Thymus (tissue), 11 donors: ENCODE results near the gene RNF224. TPM values are rescaled to one million over a fixed set of nuclear protein-coding genes. Genes with fewer than 3 reads are reported as not detected.

Experiments
- DNase-seq, 9 donors: peaks; one replicate each; pipeline ENCODE4 v3.0.0-alpha.2; 2013; ENCODE audit warnings: low spot score in 9 of 9, low read depth in 6 of 9, missing footprints in 1 of 9
- H3K27ac ChIP-seq, 2 donors: one replicate each; pipeline ENCODE4 v1.5.1; 2013; ENCODE audit warnings: control low read depth in 1 of 2, low read depth in 1 of 2, low read length in 1 of 2, mild to moderate bottlenecking in 1 of 2, moderate library complexity in 1 of 2
- H3K27me3 ChIP-seq, 2 donors: one replicate each; pipeline ENCODE4 v1.5.1; 2013; ENCODE audit warnings: low read length in 1 of 2; ENCODE audit not compliant: control insufficient read depth in 2 of 2, insufficient read depth in 1 of 2
- H3K36me3 ChIP-seq, 2 donors: one replicate each; pipeline ENCODE4 v1.5.1; 2013; ENCODE audit warnings: low read length in 1 of 2, mild to moderate bottlenecking in 1 of 2, moderate library complexity in 1 of 2; ENCODE audit not compliant: control insufficient read depth in 2 of 2, insufficient read depth in 2 of 2
- H3K4me1 ChIP-seq, 2 donors: one replicate each; pipeline ENCODE4 v1.5.1; 2013; ENCODE audit warnings: low read length in 2 of 2; ENCODE audit not compliant: control insufficient read depth in 2 of 2, insufficient read depth in 2 of 2
- H3K4me3 ChIP-seq, 2 donors: one replicate each; pipeline ENCODE4 v1.5.1; 2013; ENCODE audit warnings: low read length in 2 of 2, control low read depth in 1 of 2, mild to moderate bottlenecking in 1 of 2
- H3K9me3 ChIP-seq, 2 donors: one replicate each; pipeline ENCODE4 v1.5.1; 2013; ENCODE audit warnings: low read length in 1 of 2, mild to moderate bottlenecking in 1 of 2; ENCODE audit not compliant: control insufficient read depth in 2 of 2, insufficient read depth in 1 of 2
- WGBS: extraction: QIAGEN DNeasy Blood & Tissue Kit; methylation state at CpG from one replicate; pipeline ENCODE4 v1.1.7; 2013; 5-methylcytosine and 5-hydroxymethylcytosine counted together
- polyA plus RNA-seq: library from polyadenylated mRNA; stranded (reverse); fragments of 200-250 nt; gene quantifications from one replicate; pipeline ENCODE4 v1.2.3, GENCODE V29; 2013
- total RNA-seq: library from RNA; stranded (reverse); fragments of 120-200 nt; gene quantifications from one replicate; pipeline ENCODE4 v1.2.4, GENCODE V29; 2013
- donor health status: healthy.

Gene RNF224
- total and polyA plus RNA-seq, 2 donors = 0.05 to 0.16 TPM

GRCh38 chr9:137245450-137246421 lies 18.4 kb downstream of the RNF224 start:
- Histone ChIP-seq H3K4me1 (peaks cover 12 to 26% of the 10 kb centered on the region in 2 donors), H3K4me3 (no peak overlapping the region), H3K27ac (no peak overlapping the region), H3K9me3 (no peaks in the 10 kb centered on the region), H3K36me3 (peaks cover 11 to 19% of the 10 kb centered on the region in 2 donors), H3K27me3 (peaks cover 0 to 11% of the 10 kb centered on the region in 2 donors)
- WGBS = 96% methylated on average over 25 of the region's 25 CpGs
- DNase-seq = no peak

GRCh38 chr9:137247135-137247915 lies 20.0 kb downstream of the RNF224 start:
- Histone ChIP-seq H3K4me3 (no peak overlapping the region), H3K9me3 (no peaks in the 10 kb centered on the region), H3K27me3 (peaks cover 0 to 15% of the 10 kb centered on the region in 2 donors), H3K4me1 (peaks cover 6 to 19% of the 10 kb centered on the region in 2 donors), H3K27ac (peak overlapping the region in 1 of 2 donors; percentile 36), H3K36me3 (peaks cover 11 to 14% of the 10 kb centered on the region in 2 donors)
- WGBS = 88% methylated on average over 20 of the region's 20 CpGs
- no peak for DNase-seq

DNA sequence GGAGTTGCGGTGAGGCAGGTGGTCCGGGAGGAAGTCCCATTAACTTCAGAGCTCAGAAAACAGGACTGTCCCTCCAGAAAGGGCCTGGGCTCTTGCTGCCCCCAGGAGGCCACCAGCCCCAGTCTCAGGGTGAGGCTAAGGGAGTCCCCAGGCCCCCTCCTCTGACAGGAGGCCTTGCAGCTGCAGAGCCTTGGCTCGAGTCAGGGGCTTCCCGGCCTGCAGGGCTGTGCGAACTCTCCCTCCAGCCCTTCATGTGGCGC lies 20.5 kb downstream of the RNF224 start:
- Histone ChIP-seq H3K27ac (no peak overlapping the region), H3K27me3 (peaks cover 0 to 15% of the 10 kb centered on the region in 2 donors), H3K4me1 (peaks cover under 1 to 14% of the 10 kb centered on the region in 2 donors), H3K4me3 (no peak overlapping the region), H3K9me3 (no peaks in the 10 kb centered on the region), H3K36me3 (peaks cover 6 to 9% of the 10 kb centered on the region in 2 donors)
- DNase-seq = no peak
- 95% methylated on average over 6 of the region's 6 CpGs for WGBS

DNA sequence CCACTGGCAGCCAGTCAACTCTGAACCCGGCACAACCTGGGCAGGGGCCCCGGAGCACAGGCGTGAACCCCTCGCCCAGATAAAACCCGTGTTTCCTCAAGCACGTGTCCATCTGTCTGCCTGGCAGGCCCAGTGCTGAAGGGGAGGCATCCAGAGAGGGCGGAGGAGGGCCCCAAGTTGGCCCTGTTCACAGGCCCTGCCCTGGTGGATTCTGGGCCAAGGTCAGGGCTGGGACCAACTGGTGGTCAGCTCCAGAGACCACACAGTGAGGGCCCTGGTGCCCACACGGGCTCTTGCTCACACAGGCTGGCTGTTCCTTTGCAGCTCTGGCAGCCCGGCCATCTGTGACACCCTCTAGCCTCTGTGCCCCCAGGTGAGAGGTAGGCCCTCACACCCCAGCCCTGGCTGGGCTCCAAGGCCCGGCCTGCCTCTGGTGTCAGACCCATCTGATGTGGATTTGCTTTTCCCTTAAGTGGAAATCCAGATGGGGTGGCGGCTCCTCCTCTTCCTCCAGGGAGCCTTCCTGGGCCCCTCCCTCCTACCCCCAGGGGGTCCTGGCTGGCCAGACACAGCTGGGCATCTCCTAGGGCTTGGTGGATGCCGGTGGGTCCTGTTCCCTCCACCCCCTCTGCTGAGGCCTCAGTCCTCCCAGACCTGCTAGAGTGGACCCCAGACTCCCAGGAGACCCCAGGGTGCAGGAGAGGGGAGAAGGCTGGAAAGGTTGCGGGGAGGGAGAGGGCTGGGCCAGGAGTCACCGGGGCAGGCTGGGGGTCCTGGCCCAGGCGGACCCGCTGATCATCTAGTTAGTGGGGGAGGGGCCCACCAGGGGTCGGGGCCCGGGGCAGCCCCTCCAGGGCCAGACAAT lies 23.3 kb downstream of the RNF224 start:
- Histone ChIP-seq H3K4me3 (no peak overlapping the region), H3K4me1 (peaks cover 0 to 11% of the 10 kb centered on the region in 2 donors), H3K27me3 (peaks cover 7 to 33% of the 10 kb centered on the region in 2 donors), H3K36me3 (no peaks in the 10 kb centered on the region), H3K9me3 (peaks cover 0 to 2% of the 10 kb centered on the region in 2 donors), H3K27ac (no peak overlapping the region)
- 94% methylated on average over 17 of the region's 18 CpGs for WGBS
- DNase-seq = no peak

GRCh38 chr9:137251194-137251461 lies 23.8 kb downstream of the RNF224 start, which contains the start of gene STPG3:
STPG3 (plus strand) TSS chr9:137251286; CDS start chr9:137251287, 1 bp downstream.
- no peak for DNase-seq
- WGBS = 96% methylated on average over 4 of the region's 4 CpGs

DNA sequence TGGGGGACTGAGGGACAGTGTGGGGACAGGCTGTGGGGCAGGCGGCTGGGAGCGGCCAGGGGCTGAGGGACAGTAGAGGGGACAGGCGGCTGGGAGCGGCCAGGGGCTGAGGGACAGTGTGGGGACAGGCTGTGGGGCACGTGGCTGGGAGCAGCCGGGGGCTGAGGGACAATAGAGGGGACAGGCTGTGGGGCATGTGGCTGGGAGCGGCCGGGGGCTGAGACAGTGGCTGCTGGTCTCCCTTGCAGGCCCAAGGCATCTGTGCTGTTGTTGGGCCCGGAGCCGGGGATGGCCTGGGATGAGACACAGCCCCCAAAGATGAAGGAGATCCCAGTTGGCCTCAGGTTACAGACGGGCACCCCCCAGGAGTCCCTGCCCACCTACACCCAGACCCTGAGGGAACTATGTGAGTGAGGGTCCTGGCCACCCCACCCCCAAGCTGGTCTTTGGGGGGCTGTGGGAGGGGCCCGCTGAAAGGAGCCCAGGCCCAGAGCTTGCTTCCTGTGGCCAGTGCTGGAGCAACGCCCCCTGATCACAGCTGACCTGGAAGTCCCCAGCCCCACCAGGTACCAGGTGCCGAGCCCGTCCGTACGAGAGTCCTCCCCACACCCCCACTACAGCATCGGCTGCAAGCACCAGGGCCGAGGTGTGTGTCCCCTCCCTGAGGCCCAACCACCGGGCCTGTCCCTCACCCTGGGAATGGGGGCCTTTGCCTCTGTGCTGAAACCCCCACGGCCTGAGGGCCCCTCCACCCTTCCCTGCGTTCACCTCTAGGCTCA lies 24.4 kb downstream of the RNF224 start:
- peaks cover 7 to 21% of the 10 kb centered on the region in 2 donors for H3K4me1 ChIP-seq
- H3K9me3 ChIP-seq = peaks cover 0 to 4% of the 10 kb centered on the region in 2 donors
- H3K27ac ChIP-seq = no peak overlapping the region
- H3K4me3 ChIP-seq = no peak overlapping the region
- 96% methylated on average over 22 of the region's 22 CpGs for WGBS
- no peak for DNase-seq
- peaks cover 1% of the 10 kb centered on the region in 2 donors for H3K36me3 ChIP-seq
- peaks cover 7 to 33% of the 10 kb centered on the region in 2 donors for H3K27me3 ChIP-seq

More at GRCh38 chr9:137251194-137251461, 23.8 kb downstream of the RNF224 start, which contains the start of gene STPG3:
- Histone ChIP-seq H3K27me3 (peaks cover 7 to 33% of the 10 kb centered on the region in 2 donors), H3K4me1 (peaks cover 3 to 16% of the 10 kb centered on the region in 2 donors), H3K9me3 (peaks cover 0 to 4% of the 10 kb centered on the region in 2 donors), H3K27ac (no peak within 1 kb of the TSS), H3K36me3 (no peaks in the 10 kb centered on the region), H3K4me3 (no peak within 1 kb of the TSS)

GRCh38 chr9:137252555-137253506 lies 25.5 kb downstream of the RNF224 start:
- Histone ChIP-seq H3K36me3 (peaks cover 6% of the 10 kb centered on the region in 2 donors), H3K9me3 (peaks cover 0 to 4% of the 10 kb centered on the region in 2 donors), H3K27ac (no peak overlapping the region), H3K4me3 (no peak overlapping the region), H3K4me1 (peaks cover 7 to 22% of the 10 kb centered on the region in 2 donors), H3K27me3 (peaks cover 7 to 33% of the 10 kb centered on the region in 2 donors)
- peak in 1 of 9 donors; percentile 39 for DNase-seq
- WGBS = 90% methylated on average over 35 of the region's 35 CpGs
